ENCODE measurements around the gene CDC5L.

The CDC5L gene

DNA sequence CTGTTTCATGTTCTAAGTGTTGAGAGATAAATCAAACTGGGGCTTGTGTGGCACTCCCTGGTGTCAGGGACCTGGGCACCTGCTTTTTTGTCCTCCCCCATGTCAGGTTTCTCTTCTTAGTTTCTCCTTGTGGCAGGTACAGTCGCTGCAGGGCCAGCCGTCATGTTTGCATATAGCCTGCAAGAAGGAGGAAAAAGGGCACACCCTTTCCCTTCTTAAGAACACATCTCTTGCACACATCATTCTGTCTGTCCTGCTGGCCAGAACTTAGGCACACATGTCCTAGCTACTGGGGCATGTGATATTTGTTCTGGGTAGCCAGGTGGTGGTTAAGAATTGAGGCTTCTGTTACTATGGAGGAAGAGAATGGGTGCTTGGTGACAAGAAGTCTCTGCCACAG, 27.9 kb downstream of the CDC5L start:
- Histone ChIP-seq H3K9me3 (ENCODE audit: low read depth, low read length) (no peaks in the 10 kb centered on the region), H3K36me3 (ENCODE audit: insufficient read depth, low read length) (peaks cover 81% of the 10 kb centered on the region), H3K27ac (no peak overlapping the region), H3K9ac (ENCODE audit: insufficient read length) (no peak overlapping the region), H3K4me3 (no peak overlapping the region)
- no peak for DNase-seq (ENCODE audit: low read depth, low spot score)
- TF ChIP-seq EZH2 (IDR thresholded peaks at IDR 0.05) (no peak), FOXP2 (optimal IDR thresholded peaks at IDR 0.05; ENCODE audit: control extremely low read depth, extremely low read length, insufficient read depth) (no peak), POLR2AphosphoS5 (IDR thresholded peaks at IDR 0.05; ENCODE audit: borderline replicate concordance, low read depth, low read length) (no peak)

DNA sequence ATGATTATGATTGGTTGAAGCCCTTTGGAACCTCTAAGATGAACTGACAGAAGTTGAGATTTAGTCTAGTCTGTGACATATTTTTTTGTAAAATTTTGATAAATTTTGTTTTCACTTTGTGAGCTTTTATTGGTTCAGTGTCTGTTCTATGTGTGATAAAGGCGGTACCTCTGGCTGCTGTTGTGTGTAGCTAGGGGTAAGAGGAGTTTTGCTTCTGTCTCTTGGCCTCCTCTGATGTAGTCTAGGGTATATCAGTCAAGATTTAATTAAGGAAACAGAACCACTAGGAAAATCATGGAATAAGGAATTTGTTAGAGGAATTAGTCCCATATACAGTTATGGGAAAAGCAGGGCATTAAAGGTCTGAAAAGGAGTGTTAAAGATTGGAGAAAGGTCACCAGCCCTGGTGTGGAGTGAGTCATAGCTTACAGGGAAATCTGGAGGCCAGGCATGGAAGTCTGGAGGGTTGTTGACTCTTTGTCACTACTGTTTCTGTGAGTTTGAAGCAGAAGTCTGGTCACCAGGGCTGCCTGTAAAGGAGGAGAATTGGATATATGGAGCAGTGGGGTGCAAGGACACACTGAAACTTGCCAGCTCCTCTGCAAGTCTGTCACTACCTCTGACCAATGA, 28.5 kb downstream of the CDC5L start:
- Histone ChIP-seq H3K9ac (ENCODE audit: insufficient read length) (no peak overlapping the region), H3K4me3 (no peak overlapping the region), H3K9me3 (ENCODE audit: low read depth, low read length) (no peaks in the 10 kb centered on the region), H3K36me3 (ENCODE audit: insufficient read depth, low read length) (peaks cover 82% of the 10 kb centered on the region), H3K27ac (no peak overlapping the region)
- TF ChIP-seq EZH2 (IDR thresholded peaks at IDR 0.05) = no peak
- DNase-seq (ENCODE audit: low read depth, low spot score) = no peak

DNA sequence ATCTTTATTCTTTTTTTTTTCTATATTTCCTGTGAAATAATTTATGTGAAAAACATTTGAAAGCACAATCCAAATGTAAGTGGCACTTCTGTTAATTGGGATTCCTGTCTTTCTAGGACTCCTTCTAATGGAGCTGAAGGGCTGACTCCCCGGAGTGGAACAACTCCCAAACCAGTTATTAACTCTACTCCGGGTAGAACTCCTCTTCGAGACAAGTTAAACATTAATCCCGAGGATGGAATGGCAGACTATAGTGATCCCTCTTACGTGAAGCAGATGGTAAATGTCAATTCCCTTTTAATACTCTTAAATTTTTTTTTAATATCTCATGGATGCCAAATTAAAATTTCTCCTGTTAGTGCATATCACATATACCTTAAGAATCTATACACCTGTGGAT, 35.0 kb downstream of the CDC5L start:
- Histone ChIP-seq H3K9me3 (ENCODE audit: low read depth, low read length) (no peaks in the 10 kb centered on the region), H3K4me3 (no peak overlapping the region), H3K36me3 (ENCODE audit: insufficient read depth, low read length) (peaks cover 88% of the 10 kb centered on the region), H3K27ac (no peak overlapping the region), H3K9ac (ENCODE audit: insufficient read length) (no peak overlapping the region)
- TF ChIP-seq FOXP2 (optimal IDR thresholded peaks at IDR 0.05; ENCODE audit: control extremely low read depth, extremely low read length, insufficient read depth) (no peak), POLR2AphosphoS5 (IDR thresholded peaks at IDR 0.05; ENCODE audit: borderline replicate concordance, low read depth, low read length) (no peak), EZH2 (IDR thresholded peaks at IDR 0.05) (no peak)
- no peak for DNase-seq (ENCODE audit: low read depth, low spot score)

DNA sequence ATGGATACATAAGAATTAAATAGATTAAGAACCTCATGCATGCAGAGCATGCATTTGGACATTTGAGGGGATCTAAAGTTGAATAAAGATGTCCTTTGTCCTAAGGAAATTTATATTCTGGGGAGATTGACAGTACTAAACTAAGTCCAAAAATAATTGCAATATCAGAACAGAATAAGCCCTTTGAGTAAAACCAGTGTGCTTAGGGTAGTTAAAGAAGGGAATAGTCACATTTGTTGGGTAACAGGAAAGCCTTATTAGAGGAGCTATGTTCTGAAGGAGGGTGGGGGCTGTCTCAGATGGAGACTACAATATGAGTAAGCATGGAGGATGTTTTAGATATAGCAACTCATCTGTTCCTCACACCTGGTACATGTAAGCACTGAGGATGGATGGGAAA, 35.8 kb downstream of the CDC5L start:
- H3K36me3 ChIP-seq (ENCODE audit: insufficient read depth, low read length) = peaks cover 91% of the 10 kb centered on the region
- DNase-seq (ENCODE audit: low read depth, low spot score) = no peak

GRCh38 chr6:44425951-44426350, 38.4 kb downstream of the CDC5L start:
- Histone ChIP-seq H3K9ac (ENCODE audit: insufficient read length) (no peak overlapping the region), H3K27ac (no peak overlapping the region), H3K36me3 (ENCODE audit: insufficient read depth, low read length) (peaks cover 94% of the 10 kb centered on the region), H3K4me3 (no peak overlapping the region), H3K9me3 (ENCODE audit: low read depth, low read length) (no peaks in the 10 kb centered on the region)
- DNase-seq (ENCODE audit: low read depth, low spot score) = no peak
- no peak for TF ChIP-seq FOXP2 (optimal IDR thresholded peaks at IDR 0.05; ENCODE audit: control extremely low read depth, extremely low read length, insufficient read depth)
- no peak for TF ChIP-seq POLR2AphosphoS5 (IDR thresholded peaks at IDR 0.05; ENCODE audit: borderline replicate concordance, low read depth, low read length)
- no peak for TF ChIP-seq EZH2 (IDR thresholded peaks at IDR 0.05)

More for the DNA sequence above, 35.8 kb downstream of the CDC5L start:
- no peaks in the 10 kb centered on the region for H3K9me3 ChIP-seq (ENCODE audit: low read depth, low read length)
- TF ChIP-seq EZH2 (IDR thresholded peaks at IDR 0.05) (no peak), POLR2AphosphoS5 (IDR thresholded peaks at IDR 0.05; ENCODE audit: borderline replicate concordance, low read depth, low read length) (no peak), FOXP2 (optimal IDR thresholded peaks at IDR 0.05; ENCODE audit: control extremely low read depth, extremely low read length, insufficient read depth) (no peak)
- H3K9ac ChIP-seq (ENCODE audit: insufficient read length) = no peak overlapping the region
- no peak overlapping the region for H3K27ac ChIP-seq
- no peak overlapping the region for H3K4me3 ChIP-seq

- no peak overlapping the region for H3K9ac ChIP-seq (ENCODE audit: insufficient read length)
These were observed 41.2 kb downstream of the CDC5L start for GRCh38 chr6:44428682-44429081.

DNA sequence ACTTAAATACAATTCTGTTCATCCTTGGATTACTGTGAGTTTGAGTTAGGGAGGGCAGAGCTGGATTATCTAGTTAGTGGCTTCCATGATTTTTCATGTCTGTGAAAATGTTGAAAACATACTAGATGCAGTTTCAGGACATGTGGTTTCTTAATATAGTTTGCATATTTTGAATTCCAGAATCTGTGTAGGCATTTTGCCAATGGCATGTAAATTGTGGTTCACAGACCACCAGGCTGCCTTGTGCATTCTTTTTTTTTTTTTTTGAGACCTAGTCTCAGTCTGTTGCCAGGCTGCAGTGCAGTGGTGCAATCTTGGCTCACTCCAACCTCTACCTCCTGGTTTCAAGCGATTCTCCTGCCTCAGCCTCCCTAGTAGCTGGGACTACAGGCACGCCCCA, 42.8 kb downstream of the CDC5L start:
- 0 out of 2 replicates have a peak overlapping the region, but pooled peaks have one; percentile 29 for H3K4me3 ChIP-seq
- DNase-seq (ENCODE audit: low read depth, low spot score) = peak; percentile 76
- H3K9me3 ChIP-seq (ENCODE audit: low read depth, low read length) = no peaks in the 10 kb centered on the region
- TF ChIP-seq EZH2 (IDR thresholded peaks at IDR 0.05) (no peak), FOXP2 (optimal IDR thresholded peaks at IDR 0.05; ENCODE audit: control extremely low read depth, extremely low read length, insufficient read depth) (no peak)
- H3K36me3 ChIP-seq (ENCODE audit: insufficient read depth, low read length) = peaks cover 80% of the 10 kb centered on the region
- peak overlapping the region; percentile 8 for H3K9ac ChIP-seq (ENCODE audit: insufficient read length)
- peak overlapping the region; percentile 93 for H3K27ac ChIP-seq

More at GRCh38 chr6:44428682-44429081, 41.2 kb downstream of the CDC5L start:
- Histone ChIP-seq H3K9me3 (ENCODE audit: low read depth, low read length) (no peaks in the 10 kb centered on the region), H3K36me3 (ENCODE audit: insufficient read depth, low read length) (peaks cover 85% of the 10 kb centered on the region), H3K27ac (no peak overlapping the region), H3K4me3 (no peak overlapping the region)
- DNase-seq (ENCODE audit: low read depth, low spot score) = no peak
- TF ChIP-seq EZH2 (IDR thresholded peaks at IDR 0.05) = no peak
- TF ChIP-seq FOXP2 (optimal IDR thresholded peaks at IDR 0.05; ENCODE audit: control extremely low read depth, extremely low read length, insufficient read depth) = no peak
- no peak for TF ChIP-seq POLR2AphosphoS5 (IDR thresholded peaks at IDR 0.05; ENCODE audit: borderline replicate concordance, low read depth, low read length)

- Histone ChIP-seq H3K9me3 (ENCODE audit: low read depth, low read length) (no peaks in the 10 kb centered on the region), H3K4me3 (no peak overlapping the region), H3K27ac (peak overlapping the region; percentile 71), H3K36me3 (ENCODE audit: insufficient read depth, low read length) (peaks cover 78% of the 10 kb centered on the region), H3K9ac (ENCODE audit: insufficient read length) (peak overlapping the region; percentile 49)
- DNase-seq (ENCODE audit: low read depth, low spot score) = peak; percentile 32
- TF ChIP-seq FOXP2 (optimal IDR thresholded peaks at IDR 0.05; ENCODE audit: control extremely low read depth, extremely low read length, insufficient read depth) = no peak
- TF ChIP-seq POLR2AphosphoS5 (IDR thresholded peaks at IDR 0.05; ENCODE audit: borderline replicate concordance, low read depth, low read length) = no peak
- no peak for TF ChIP-seq EZH2 (IDR thresholded peaks at IDR 0.05)
These were observed 43.7 kb downstream of the CDC5L start for GRCh38 chr6:44431118-44431725.

DNA sequence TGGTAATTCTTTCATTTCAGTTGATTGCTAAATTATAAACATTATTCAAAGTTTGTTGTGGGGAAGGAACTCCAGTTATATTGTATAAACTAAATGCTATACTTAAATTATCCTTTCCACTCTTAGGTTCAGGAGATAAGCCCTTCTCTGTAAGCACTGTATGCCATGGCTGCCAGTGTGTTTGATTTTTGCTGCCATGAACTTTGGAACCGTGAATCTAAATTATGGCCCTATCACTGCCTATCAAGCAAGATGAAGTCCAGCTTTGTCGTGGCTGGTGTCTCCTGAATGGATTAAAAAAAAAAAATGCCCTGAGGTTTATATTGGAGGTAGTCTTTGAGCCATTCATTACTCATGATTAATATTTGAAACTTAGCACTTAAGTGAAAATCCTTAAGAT, 44.7 kb downstream of the CDC5L start:
- DNase-seq (ENCODE audit: low read depth, low spot score) = no peak
- no peaks in the 10 kb centered on the region for H3K9me3 ChIP-seq (ENCODE audit: low read depth, low read length)
- H3K4me3 ChIP-seq = no peak overlapping the region
- peak overlapping the region; percentile 49 for H3K9ac ChIP-seq (ENCODE audit: insufficient read length)
- TF ChIP-seq FOXP2 (optimal IDR thresholded peaks at IDR 0.05; ENCODE audit: control extremely low read depth, extremely low read length, insufficient read depth) = no peak
- no peak for TF ChIP-seq EZH2 (IDR thresholded peaks at IDR 0.05)
- TF ChIP-seq POLR2AphosphoS5 (IDR thresholded peaks at IDR 0.05; ENCODE audit: borderline replicate concordance, low read depth, low read length) = no peak
- H3K27ac ChIP-seq = peak overlapping the region; percentile 71
- H3K36me3 ChIP-seq (ENCODE audit: insufficient read depth, low read length) = peaks cover 68% of the 10 kb centered on the region

Measured in SK-N-MC (cell line).